Measurements from ENCODE around the gene GJC1.

GJC1 gene

GRCh38 chr17:44759086-44759915, 70.8 kb downstream of the GJC1 start:
- TF ChIP-seq EZH2phosphoT487 (IDR thresholded peaks at IDR 0.05; ENCODE audit: low read depth), result no peak
- TF ChIP-seq CTCF (IDR thresholded peaks at IDR 0.05; ENCODE audit: low read depth, low read length), result no peak
- Histone ChIP-seq H3K9ac (ENCODE audit: low read length) (no peak overlapping the region), H4K20me1 (ENCODE audit: insufficient read depth, low read length) (no peaks in the 10 kb centered on the region), H3K27me3 (ENCODE audit: low read depth, low read length) (no peaks in the 10 kb centered on the region), H3K4me1 (ENCODE audit: low read length) (no peaks in the 10 kb centered on the region), H3K36me3 (replicated peaks; ENCODE audit: low read depth, low read length) (no peaks in the 10 kb centered on the region), H3K4me2 (ENCODE audit: low read length) (peak overlapping the region; percentile 12), H2AFZ (ENCODE audit: low read depth, low read length) (no peak overlapping the region), H3K27ac (ENCODE audit: low read length) (no peak overlapping the region), H3K4me3 (ENCODE audit: low read length) (peak overlapping the region; percentile 1; the same call in 1 of the 2 replicates), H3K79me2 (ENCODE audit: low read length) (no peaks in the 10 kb centered on the region), H3K9me3 (ENCODE audit: insufficient read depth, low read length) (no peaks in the 10 kb centered on the region)

- H3K4me2 ChIP-seq (ENCODE audit: low read length), result peak within 1 kb of the TSS; percentile 12
- H3K27me3 ChIP-seq (ENCODE audit: low read depth, low read length), result no peaks in the 10 kb centered on the region
- H3K79me2 ChIP-seq (ENCODE audit: low read length), result no peaks in the 10 kb centered on the region
- H3K4me3 ChIP-seq (ENCODE audit: low read length), result peak within 1 kb of the TSS; percentile 1; the same call in 1 of the 2 replicates
- no peaks in the 10 kb centered on the region for H3K9me3 ChIP-seq (ENCODE audit: insufficient read depth, low read length)
- TF ChIP-seq CTCF (IDR thresholded peaks at IDR 0.05; ENCODE audit: low read depth, low read length) (no peak), EZH2phosphoT487 (IDR thresholded peaks at IDR 0.05; ENCODE audit: low read depth) (no peak)
- H2AFZ ChIP-seq (ENCODE audit: low read depth, low read length), result no peak within 1 kb of the TSS
- H3K9ac ChIP-seq (ENCODE audit: low read length), result no peak within 1 kb of the TSS
- H4K20me1 ChIP-seq (ENCODE audit: insufficient read depth, low read length), result no peaks in the 10 kb centered on the region
- H3K36me3 ChIP-seq (replicated peaks; ENCODE audit: low read depth, low read length), result no peaks in the 10 kb centered on the region
- no peaks in the 10 kb centered on the region for H3K4me1 ChIP-seq (ENCODE audit: low read length)
- H3K27ac ChIP-seq (ENCODE audit: low read length), result no peak within 1 kb of the TSS
Observed at GRCh38 chr17:44758414-44759085, 71.5 kb downstream of the GJC1 start, which contains the start of gene ADAM11. Gene ADAM11, plus strand, starts transcription at chr17:44758988. Its CDS starts 212 bp downstream, at chr17:44759200.

DNA sequence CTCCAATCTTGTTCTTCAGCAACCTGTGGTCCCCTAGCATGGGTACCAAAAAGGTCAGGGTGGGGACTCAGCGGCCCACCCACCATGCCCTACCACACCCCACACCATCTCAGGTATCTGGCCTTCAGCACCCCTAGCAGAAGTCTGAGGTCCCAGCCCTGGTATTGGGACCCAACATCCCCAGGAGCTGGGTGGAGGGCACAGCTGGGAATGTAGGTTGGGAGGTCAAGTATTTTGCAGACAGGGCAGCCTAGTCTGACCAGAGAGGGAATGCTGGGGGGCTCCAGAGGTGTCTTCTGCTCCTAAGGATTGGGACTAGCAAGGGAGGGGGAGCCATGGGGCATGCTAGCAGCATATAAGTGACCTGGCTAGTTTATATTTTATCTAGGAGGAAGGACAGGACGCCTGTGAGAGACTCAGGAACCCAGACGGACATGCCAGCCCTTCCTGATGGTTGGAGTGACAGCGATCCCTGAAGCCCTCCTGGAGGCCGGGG, 72.1 kb downstream of the GJC1 start:
- Histone ChIP-seq H4K20me1 (ENCODE audit: insufficient read depth, low read length) (no peaks in the 10 kb centered on the region), H3K27me3 (ENCODE audit: low read depth, low read length) (no peaks in the 10 kb centered on the region), H3K79me2 (ENCODE audit: low read length) (no peaks in the 10 kb centered on the region), H2AFZ (ENCODE audit: low read depth, low read length) (no peak overlapping the region), H3K27ac (ENCODE audit: low read length) (no peak overlapping the region), H3K9ac (ENCODE audit: low read length) (no peak overlapping the region), H3K4me1 (ENCODE audit: low read length) (no peaks in the 10 kb centered on the region), H3K36me3 (replicated peaks; ENCODE audit: low read depth, low read length) (no peaks in the 10 kb centered on the region), H3K4me2 (ENCODE audit: low read length) (no peak overlapping the region), H3K9me3 (ENCODE audit: insufficient read depth, low read length) (no peaks in the 10 kb centered on the region), H3K4me3 (ENCODE audit: low read length) (no peak overlapping the region)
- TF ChIP-seq EZH2phosphoT487 (IDR thresholded peaks at IDR 0.05; ENCODE audit: low read depth) (no peak), CTCF (IDR thresholded peaks at IDR 0.05; ENCODE audit: low read depth, low read length) (no peak)

All from OCI-LY3 (cell line).